EH (cell line): ENCODE results near the gene OVOL1.
"Not testable (repeated sequence)": the region's sequence is repeated elsewhere in the genome, so short reads cannot be mapped to it uniquely, and the experiment has no call there.

Experiments used
- DNase-seq: peaks from one replicate; pipeline ENCODE4 v3.0.0-alpha.2; 2015; ENCODE audit warnings: low read depth

The OVOL1 gene

GRCh38 chr11:65786786-65787636, at the start of gene OVOL1:
TSS of gene OVOL1 (plus strand) at chr11:65787063. CDS start at chr11:65787374, 311 bp downstream.
- DNase-seq, result no peak

GRCh38 chr11:65739022-65739421, 47.8 kb upstream of the OVOL1 start:
- DNase-seq, result no peak

GRCh38 chr11:65741185-65741584, 45.7 kb upstream of the OVOL1 start:
- no peak for DNase-seq

GRCh38 chr11:65742353-65742752, 44.5 kb upstream of the OVOL1 start:
- no peak for DNase-seq

- DNase-seq, result no peak
Measured at GRCh38 chr11:65743681-65744025, 43.2 kb upstream of the OVOL1 start.

GRCh38 chr11:65744026-65744698, 42.7 kb upstream of the OVOL1 start:
- peak; percentile 46 for DNase-seq

GRCh38 chr11:65744699-65745042, 42.2 kb upstream of the OVOL1 start:
- no peak for DNase-seq

GRCh38 chr11:65745049-65745448, 41.8 kb upstream of the OVOL1 start:
- DNase-seq, result no peak

GRCh38 chr11:65762169-65762568, 24.7 kb upstream of the OVOL1 start:
- not testable (repeated sequence) for DNase-seq

- DNase-seq, result not testable (repeated sequence)
Measured at GRCh38 chr11:65762816-65763215, 24.0 kb upstream of the OVOL1 start.

GRCh38 chr11:65764434-65764833, 22.4 kb upstream of the OVOL1 start:
- no peak for DNase-seq

- peak; percentile 64 for DNase-seq
Measured at GRCh38 chr11:65766535-65766934, 20.3 kb upstream of the OVOL1 start.

GRCh38 chr11:65767406-65767805, 19.5 kb upstream of the OVOL1 start:
- DNase-seq, result no peak

- DNase-seq, result not testable (repeated sequence)
Measured at GRCh38 chr11:65767806-65768205, 19.1 kb upstream of the OVOL1 start.

GRCh38 chr11:65770951-65771567, 15.8 kb upstream of the OVOL1 start:
- no peak for DNase-seq

GRCh38 chr11:65771589-65772112, 15.2 kb upstream of the OVOL1 start:
- DNase-seq, result no peak

- DNase-seq, result no peak
Measured at GRCh38 chr11:65773784-65774411, 13.0 kb upstream of the OVOL1 start.

- DNase-seq, result no peak
Measured at GRCh38 chr11:65774525-65775306, 12.1 kb upstream of the OVOL1 start.

GRCh38 chr11:65776196-65776595, 10.7 kb upstream of the OVOL1 start:
- DNase-seq, result no peak

GRCh38 chr11:65776710-65777141, 10.1 kb upstream of the OVOL1 start:
- no peak for DNase-seq

- DNase-seq, result no peak
Measured at GRCh38 chr11:65777241-65777640, 9.6 kb upstream of the OVOL1 start.
